HCEC 1CT (cell line): ENCODE measurements around the gene THOC6.
"Not testable (repeated sequence)": the region's sequence is repeated elsewhere in the genome, so short reads cannot be mapped to it uniquely, and the experiment has no call there.

Experiments
- DNase-seq: peaks from one replicate; pipeline ENCODE4 v3.0.0-alpha.2; 2017

Gene THOC6

DNA sequence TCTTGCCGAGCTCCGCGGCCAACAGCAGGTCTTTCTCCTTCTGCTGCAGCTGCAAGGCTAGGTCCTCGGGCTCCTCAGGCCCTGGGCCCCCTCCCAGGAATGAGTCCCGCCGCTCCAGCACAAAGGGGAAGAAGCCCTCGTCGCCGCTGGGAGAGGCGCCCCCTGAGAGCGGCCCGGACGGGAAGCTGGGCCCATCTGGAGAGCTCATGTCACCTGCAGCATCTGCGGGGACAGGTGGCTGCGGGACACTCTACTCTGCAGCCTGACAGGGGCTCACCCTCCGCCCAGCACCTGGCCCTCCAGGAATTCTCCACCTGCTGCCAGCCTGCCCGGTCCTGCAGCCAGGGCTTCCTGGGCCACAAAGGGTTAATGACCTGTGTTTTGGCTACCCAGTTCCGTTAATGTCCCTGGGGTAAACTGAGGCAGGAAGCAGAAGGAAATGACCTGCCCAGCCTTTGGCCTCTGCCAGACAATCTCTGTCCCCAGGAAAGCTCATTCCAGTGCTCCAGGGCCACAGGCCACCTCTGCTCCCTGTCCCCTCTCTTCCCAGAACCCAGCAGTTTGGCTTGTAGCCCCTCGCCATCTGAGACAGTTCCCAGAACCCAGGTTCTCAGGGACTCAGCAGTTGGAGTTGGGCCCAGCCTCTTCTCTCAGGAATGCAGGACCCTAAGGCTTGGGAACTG is 11.6 kb downstream of the THOC6 start:
- DNase-seq = no peak

DNA sequence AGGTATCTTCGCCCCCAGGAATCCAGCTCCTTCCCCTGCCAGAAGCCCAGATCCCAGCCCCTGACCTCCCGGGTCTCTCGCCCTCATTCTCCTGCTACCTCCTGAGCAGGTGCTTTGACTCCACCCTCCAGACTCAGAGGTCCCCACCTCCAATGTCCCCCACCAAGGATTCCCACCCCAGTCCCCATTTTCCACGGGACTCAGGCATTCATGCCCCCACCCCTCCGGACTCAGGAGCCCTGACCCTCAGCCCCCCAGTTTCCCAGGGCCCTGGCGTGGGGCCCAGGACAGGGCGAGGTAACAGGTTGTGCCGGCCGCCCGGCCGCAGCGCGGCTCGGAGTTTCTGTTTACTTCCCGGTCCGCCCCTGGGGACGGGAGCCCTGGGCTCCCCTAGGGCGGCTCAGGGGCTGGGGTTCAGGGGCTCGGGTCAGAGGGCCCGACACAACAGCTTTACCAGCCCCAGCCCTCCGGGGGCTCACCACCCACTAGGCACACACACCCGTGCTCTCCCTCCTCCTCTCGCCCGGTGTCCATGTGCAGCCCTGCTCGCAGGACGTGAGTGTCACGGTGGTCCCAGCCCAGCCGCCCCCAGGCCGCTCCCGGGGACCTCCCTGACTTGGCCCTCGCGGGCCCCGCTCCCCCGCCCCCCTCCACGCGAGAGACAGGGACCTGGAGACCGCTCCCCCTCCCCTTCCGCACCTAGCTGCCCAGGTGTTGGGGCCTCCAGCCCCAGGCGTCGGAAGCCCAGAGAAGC is 12.3 kb downstream of the THOC6 start:
- no peak for DNase-seq

DNA sequence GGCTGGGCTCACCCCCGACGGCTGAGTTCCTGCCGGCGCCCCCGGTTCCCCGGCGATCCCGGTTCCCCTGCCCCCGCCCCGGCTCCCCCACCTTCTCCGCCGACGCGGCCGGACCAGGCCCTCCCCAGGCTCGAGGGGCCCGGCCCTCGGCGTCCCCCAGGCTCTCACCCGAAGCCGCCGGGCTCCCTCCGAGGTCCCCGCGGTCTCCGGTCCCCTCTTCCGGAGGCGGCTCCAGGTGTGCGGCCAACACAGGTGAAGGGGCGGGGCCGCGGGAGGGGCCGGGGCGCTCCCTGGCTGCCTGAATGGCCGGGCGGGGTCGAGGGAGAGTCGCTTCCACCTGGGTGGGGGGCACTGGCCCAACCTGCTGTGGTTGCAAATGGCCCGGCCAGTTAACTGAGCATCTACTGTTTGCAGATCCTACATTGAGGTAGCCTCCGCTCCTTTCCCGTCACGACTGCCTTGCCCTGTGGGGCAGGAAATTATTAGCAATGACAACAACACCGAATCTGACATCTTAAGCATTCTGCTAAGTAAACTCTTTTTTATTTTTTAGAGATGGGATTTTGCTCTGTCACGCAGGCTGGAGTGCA is 13.0 kb downstream of the THOC6 start, which contains the start of gene BICDL2:
TSS of gene BICDL2 (minus strand) at position 219 of the 590 bp plus-strand sequence. CDS start 1,448 bp downstream, outside the sequence.
- no peak for DNase-seq

DNA sequence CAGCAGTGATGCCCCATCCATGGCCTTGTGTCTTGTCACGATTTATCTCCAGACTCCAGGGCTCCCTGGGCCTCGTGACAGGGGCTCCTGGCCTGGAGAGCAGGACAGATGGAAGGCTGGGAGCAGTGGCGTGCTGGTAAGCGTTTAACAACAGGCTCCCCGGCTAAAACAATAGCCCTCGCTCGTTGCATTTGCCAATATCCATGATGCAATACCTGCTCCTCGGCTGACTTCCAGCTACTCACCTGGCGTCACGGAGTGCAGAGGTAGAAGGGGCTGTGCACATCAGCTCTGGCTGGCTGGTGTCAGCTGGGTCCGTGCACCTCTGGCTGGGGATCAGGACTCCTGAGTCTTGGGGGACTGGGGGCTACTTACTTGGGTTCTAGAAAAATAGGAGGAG is 14.4 kb downstream of the THOC6 start:
- DNase-seq = no peak

DNA sequence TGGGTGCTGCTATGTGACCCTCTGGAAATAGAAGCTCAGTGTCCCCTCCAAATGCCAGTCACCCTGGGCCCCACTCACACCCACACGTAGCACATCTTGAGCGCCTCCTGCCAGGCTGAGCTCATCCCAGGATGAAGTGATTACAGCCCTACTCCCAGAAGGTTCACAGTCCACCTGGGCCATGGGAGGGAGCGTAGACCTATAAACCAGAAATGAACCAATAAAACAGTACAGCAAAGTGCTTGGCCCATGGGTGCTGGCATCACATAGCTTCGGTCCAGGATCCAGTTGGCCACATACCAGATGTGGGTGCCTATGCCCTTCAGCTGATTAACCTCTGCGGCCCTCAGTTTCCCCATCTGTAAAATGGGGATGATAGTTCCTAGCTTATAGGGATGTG is 15.1 kb downstream of the THOC6 start:
- DNase-seq = no peak

DNA sequence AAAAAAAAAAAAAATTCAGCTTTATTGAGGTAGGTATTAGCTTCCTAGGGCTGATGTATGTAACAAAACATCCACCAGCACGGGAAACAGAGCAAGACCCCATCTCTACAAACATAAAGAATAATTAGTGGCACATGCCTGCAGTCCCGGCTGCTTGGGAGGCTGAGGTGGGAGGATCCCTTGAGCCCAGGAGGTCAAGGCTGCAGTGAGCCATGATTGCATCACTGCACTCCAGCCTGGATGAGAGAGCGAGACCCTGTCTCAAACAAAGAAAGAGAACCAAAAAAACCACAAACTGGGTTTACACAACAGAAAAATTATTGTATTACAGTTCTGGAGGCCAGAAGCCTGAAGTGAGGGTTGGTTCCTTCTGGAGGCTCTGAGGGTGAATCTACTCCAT is 18.5 kb downstream of the THOC6 start:
- DNase-seq = no peak

DNA sequence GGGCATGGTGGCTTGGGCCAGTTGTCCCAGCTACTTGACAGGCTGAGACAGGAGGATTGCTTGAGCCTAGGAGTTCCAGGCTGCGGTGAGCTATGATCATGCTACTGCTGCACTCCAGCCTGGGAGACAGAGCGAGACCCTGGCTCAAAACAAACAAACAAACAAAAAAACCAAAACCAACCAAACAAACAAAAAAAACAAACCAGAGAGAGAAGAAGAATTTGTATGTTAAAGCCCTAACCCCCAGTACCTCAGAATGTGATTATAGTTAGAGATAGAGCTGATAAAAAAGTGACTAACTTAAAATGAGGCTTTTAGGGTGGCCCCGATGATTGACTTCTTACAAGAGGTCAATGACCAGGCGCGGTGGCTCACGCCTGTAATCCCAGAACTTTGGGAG is 20.9 kb downstream of the THOC6 start:
- DNase-seq = no peak

DNA sequence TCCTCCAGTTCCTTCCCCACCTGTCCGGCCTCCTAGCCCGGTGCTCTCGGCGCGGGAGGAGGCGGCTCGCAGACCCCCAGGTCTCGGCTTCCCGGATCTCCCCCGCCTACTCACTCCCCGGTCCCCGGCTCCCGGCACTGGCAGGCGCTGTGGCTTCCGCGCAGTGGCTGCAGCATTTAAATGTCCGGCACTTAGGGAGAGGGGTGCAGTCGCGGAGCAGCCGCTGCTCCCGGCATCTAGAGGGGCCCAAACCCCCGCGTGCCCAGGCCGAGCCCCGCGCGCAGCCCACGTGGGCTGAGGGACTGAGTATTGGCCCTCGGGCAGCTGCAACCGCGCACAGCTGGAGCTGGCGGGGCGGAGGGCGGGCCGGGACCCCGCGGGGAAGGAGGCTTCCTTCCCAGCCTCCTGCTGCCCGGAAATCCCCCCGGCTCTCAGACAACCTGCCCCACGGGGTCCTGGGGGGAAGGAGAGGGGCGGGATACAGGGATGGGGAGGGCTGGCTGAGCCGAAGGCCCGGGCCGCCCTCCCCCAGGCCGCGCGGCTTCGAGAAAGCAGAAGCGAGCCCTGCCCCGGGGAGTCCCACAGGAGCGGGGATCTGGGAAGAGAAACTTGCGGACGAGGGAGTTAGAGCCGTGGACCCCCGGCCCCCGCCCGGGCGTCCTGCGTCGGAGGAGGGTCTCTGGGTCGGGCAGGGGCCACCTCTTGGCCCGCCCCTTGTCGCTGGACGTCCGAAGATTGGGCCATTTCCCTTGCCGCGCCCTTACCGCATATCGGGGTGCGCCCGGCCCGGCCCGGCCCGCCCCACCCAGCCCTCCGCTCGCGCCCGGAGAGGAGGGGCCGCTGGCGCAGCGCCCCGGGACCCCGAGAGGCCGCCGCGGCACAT is 22.2 kb downstream of the THOC6 start, which contains the start of gene MMP25:
TSS of gene MMP25 (plus strand) at position 804 of the 883 bp plus-strand sequence. CDS start 357 bp downstream, outside the sequence.
- no peak for DNase-seq

DNA sequence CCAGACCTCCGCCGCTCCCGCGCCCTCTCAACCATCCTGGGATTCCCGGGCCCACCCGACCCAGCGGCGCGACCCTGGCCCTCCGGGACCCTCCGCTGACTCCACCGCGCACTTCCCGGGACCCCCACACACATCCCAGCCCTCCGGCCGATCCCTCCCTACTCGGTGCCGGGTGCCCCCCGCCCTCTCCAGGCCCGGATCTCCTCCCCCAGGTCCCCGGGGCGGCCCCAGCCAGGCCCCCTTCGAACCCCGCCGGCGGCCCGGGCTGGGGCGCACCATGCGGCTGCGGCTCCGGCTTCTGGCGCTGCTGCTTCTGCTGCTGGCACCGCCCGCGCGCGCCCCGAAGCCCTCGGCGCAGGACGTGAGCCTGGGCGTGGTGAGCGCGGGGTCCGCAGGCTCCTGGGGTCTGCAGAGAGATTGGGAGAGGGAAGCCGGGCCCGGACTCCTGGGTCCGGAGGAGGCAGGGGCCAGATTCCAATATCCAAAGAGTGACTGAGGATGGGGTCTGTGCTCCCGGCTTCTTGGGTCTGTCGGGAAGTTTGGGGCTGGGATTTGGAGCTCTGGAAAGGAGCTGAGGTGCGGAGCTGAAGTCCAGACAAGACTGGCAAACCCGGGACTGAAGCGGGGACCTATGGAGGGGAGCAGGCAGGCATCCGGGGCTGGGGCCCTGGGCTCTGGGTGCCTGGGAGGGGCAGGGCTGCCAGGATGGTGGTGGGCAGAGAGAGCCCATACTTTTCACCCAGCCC is 23.0 kb downstream of the THOC6 start:
- DNase-seq = no peak

DNA sequence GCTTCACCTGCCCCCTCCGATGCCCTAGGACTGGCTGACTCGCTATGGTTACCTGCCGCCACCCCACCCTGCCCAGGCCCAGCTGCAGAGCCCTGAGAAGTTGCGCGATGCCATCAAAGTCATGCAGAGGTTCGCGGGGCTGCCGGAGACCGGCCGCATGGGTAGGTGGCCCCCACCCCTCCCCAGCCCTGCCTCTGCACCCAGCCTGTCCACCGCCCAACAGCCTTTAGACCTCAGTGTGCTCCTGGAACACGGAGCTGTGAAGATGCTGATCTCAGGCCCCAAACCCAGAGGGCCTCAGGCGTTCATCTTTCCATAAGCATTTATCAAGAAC is 23.5 kb downstream of the THOC6 start:
- DNase-seq = no peak

DNA sequence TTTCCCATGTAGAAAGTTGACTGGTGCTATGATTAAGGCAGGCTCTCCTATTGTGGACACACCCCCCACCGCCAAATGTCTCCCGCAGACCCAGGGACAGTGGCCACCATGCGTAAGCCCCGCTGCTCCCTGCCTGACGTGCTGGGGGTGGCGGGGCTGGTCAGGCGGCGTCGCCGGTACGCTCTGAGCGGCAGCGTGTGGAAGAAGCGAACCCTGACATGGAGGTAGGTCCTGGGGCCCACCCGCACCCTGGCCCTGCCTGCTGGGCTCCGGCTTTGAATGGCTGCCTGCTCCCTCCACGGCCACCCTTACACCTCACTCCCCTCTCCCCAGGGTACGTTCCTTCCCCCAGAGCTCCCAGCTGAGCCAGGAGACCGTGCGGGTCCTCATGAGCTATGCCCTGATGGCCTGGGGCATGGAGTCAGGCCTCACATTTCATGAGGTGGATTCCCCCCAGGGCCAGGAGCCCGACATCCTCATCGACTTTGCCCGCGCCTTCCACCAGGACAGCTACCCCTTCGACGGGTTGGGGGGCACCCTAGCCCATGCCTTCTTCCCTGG is 26.2 kb downstream of the THOC6 start:
- no peak for DNase-seq

DNA sequence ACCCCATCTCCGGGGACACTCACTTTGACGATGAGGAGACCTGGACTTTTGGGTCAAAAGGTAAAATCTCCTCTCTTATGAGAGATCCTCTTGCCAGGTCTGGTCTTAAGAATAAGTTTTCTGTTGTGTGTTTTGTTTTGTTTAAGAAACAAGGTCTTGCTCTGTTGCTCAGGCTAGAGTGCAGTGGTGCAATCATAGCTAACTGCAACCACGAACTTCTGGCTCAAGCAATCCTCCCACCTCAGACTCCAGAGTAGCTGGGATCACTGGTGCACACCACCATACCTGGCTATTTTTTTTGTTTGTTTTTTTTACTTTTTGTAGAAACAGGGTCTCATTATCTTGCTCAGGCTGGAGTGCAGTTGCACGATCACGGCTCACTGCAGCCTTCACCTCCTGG is 26.7 kb downstream of the THOC6 start:
- DNase-seq = no peak

DNA sequence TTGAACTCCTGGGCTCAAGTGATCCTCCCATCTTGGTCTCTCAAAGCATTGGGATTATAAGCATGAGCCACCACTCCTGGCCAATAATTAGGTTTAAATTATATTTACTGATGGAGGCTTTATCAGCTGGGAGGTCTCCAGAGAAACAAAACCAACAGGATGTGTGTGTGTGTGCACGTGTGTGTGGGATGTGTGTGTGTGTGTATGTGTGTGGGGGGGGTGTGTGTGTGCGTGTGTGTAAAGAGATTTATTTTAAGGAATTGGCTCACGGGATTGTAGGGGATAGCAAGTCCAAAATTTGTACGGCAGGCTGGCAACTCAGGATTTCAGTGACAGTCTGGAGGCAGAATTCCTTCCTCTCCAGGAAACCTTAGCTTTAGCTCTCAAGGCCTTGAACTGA is 27.2 kb downstream of the THOC6 start:
- no peak for DNase-seq

DNA sequence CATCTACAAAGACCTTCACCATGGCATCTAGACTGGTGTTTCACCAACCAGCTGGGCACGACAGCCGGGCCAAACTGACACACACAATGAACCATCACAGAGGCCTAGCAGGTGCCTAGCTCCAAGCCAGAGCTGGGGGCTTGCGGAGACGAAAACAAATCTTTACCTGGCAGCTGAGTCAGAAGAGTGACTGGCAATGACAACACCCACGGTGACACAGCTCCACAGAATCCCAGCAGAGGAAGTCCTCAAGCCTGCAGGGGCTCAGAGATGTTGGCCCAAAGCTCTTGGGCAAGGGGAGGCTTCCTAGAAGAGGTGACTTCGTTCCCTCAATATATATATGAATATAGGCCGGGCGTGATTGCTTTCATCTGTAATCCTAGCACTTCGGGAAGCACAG is 27.7 kb downstream of the THOC6 start:
- DNase-seq = no peak

DNA sequence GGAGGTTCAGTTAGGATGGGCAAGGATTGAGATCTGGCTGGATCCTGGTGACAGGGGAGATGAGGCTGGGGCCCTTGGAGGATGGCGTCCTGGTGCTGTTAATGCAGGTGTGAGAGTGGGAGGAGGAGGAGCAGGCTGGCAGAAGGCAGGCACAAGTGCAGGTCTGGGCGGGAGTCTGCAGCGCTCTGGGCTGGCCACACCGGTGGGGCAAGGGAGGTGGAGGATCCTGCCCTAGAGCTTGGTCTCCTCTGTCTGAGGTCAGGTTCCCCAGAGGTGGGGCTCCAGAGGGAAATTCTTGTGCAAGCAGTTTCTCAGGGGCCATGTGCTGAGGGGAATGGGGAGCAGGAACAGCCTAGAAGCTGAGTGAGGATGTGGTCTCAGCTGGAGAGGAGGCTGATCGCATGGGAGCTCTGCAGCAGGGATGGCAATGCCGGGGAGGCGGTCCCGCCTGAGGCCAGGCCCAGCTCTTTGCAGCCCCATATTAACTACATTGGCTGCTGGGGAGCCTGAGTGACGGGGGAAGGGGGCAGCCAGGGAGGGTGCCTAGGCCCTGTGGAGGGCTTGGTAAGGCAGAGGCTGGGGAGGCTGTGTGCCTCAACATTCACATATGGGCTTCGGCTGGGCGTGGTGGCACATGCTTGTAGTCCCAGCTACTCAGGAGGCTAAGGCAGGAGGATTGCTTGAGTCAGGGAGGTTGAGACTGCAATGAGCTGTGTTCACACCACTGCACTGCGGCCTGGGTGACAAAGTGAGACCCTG is 28.9 kb downstream of the THOC6 start:
- DNase-seq = not testable (repeated sequence)

DNA sequence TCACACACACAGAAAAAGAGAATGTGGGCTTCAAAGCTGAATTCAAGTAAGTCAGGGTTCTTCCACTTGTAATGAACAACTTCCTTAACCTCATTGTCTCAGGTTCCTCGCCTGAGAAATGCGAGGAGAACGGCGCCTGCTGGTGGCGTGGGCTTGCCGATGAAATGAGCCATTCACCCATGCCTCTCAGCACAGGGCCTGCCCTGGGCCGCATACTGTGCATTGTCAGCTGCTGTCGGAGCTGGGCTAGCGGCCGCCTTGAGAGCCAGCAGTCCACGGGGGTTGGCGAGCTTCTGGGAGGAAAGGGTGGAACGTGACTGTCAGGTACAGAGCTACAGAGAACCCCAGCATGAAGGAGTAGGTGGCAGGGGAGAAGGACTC is 29.5 kb downstream of the THOC6 start:
- not testable (repeated sequence) for DNase-seq

DNA sequence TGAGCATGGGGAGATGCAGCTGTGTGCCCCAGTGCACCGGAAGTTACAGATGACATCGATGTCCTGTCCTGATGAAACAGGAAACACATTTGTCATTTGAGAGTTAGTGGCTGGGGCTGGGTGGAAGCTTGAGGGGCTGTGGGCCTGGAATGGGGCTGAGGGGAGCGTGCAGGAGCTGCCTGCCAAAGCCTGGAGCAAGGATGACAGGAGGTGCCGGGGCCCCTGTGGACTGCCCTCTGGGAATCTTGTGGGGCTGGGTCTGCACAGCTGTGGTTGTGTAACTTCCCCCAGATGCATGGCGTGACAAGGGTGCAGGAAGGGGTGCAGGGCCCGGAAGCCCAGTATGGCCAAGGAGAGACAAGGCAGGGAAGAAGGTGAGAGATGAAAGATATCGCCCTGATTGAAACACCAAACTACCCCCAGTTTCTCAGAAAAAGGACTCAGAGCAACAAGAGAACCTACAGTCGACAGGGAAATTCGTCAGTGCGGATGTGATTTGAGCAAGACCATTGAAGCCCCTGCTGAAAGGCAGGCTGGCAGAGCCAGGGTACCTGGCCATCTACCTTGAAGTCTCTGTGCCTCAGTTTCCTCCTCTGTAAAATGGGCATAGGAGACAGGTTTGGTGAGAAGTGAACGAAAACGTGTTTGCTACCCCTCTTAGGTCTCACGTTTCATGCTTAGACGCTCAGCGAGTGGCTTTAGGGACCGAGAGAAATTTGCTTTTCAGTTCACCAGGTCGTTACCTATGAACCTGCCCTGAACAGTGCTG is 31.3 kb downstream of the THOC6 start:
- no peak for DNase-seq

DNA sequence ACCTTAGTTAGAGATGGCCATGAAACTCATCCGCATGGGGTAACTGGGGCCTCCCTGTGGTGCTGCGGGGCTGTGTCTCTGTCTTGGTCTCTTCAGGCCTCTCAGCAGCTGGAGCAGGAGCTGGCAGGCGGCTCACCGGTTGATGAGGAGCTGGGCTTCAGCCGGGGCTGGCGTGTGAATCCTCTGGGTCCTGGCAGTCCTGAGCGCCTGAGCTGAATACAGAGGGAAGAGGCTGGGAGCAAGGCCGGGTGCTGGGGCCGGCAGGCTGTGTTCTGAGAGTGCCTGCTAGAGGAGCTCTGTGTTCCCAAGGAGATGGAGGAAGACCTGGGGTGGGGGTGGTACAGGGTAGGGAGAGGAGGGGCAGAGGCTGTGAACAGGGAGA is 31.9 kb downstream of the THOC6 start:
- not testable (repeated sequence) for DNase-seq

DNA sequence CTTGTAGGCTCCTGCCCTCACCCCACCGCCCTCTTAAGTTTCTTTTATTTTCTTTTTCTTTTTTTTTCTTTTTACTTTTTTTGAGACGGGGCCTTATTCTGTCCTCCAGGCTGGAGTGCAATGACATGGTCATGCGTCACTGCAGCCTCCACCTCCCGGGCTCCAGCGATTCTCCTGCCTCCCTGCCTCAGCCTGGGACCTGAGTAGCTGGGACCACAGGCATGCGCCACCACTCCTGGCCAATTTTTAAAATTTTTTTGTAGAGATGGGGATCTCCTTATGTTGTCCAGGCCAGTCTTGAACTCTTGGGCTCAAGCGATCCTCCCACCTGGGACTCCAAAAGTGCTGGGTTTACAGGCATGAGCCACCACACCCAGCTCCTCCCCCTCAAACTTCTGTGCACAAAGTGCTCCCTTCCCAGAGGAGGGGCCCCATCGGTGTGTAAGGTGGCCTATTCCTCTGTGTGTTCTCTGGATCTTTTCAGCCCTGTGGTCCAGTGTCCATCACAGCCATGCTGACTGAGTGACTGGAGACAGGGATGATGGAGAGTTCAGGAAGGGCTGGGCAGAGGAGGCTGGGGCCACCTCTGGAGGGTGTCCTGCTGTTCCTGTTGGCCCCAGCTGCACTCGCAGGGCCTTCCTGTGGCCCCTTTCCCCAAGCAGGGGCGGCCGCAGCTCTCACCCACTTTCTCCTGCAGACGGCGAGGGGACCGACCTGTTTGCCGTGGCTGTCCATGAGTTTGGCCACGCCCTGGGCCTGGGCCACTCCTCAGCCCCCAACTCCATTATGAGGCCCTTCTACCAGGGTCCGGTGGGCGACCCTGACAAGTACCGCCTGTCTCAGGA is 32.7 kb downstream of the THOC6 start:
- DNase-seq = no peak
